ENCODE measurements around the gene SGCD. TPM values are rescaled to one million over a fixed set of nuclear protein-coding genes. Genes with fewer than 3 reads are reported as not detected.

Gene SGCD
- total and polyA plus RNA-seq, 10 donors, result 0.26 to 5.3 (median 1.3) TPM

- Histone ChIP-seq H3K27ac (no peak overlapping the region), H3K4me1 (no peaks in the 10 kb centered on the region), H3K36me3 (no peaks in the 10 kb centered on the region), H3K27me3 (replicated peaks in 1 of 7) (no peaks in the 10 kb centered on the region), H3K4me3 (no peak overlapping the region), H3K9me3 (peaks cover 0 to 23% (median 12%) of the 10 kb centered on the region in 8 donors)
- 66 to 85% (median 75%) methylated on average over 2 of the region's 2 CpGs for WGBS, 5 donors
- no peak for DNase-seq
- TF ChIP-seq POLR2AphosphoS5 (IDR thresholded peaks at IDR 0.05) (no peak), POLR2A (IDR thresholded peaks at IDR 0.05) (no peak)
- TF ChIP-seq, protein P1, sequence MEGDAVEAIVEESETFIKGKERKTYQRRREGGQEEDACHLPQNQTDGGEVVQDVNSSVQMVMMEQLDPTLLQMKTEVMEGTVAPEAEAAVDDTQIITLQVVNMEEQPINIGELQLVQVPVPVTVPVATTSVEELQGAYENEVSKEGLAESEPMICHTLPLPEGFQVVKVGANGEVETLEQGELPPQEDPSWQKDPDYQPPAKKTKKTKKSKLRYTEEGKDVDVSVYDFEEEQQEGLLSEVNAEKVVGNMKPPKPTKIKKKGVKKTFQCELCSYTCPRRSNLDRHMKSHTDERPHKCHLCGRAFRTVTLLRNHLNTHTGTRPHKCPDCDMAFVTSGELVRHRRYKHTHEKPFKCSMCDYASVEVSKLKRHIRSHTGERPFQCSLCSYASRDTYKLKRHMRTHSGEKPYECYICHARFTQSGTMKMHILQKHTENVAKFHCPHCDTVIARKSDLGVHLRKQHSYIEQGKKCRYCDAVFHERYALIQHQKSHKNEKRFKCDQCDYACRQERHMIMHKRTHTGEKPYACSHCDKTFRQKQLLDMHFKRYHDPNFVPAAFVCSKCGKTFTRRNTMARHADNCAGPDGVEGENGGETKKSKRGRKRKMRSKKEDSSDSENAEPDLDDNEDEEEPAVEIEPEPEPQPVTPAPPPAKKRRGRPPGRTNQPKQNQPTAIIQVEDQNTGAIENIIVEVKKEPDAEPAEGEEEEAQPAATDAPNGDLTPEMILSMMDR (IDR thresholded peaks at IDR 0.05 in 8 of 11, conservative IDR thresholded peaks at IDR 0.05 in 3 of 11), result no peak
- intact Hi-C loops (cut with DNase I; ENCODE audit: low total_unique reads), result no loop called here
These were observed 13.9 kb upstream of the SGCD start for GRCh38 chr5:156312897-156313694.

- Histone ChIP-seq H3K27me3 (replicated peaks in 1 of 7) (no peaks in the 10 kb centered on the region), H3K36me3 (no peaks in the 10 kb centered on the region), H3K4me1 (no peaks in the 10 kb centered on the region), H3K9me3 (peaks cover 0 to 10% (median 0%) of the 10 kb centered on the region in 8 donors), H3K4me3 (no peak overlapping the region), H3K27ac (no peak overlapping the region)
- TF ChIP-seq POLR2AphosphoS5 (IDR thresholded peaks at IDR 0.05) (no peak), POLR2A (IDR thresholded peaks at IDR 0.05) (no peak)
- TF ChIP-seq, protein P1 (IDR thresholded peaks at IDR 0.05 in 8 of 11, conservative IDR thresholded peaks at IDR 0.05 in 3 of 11), result no peak
- no peak for DNase-seq
- intact Hi-C loops (cut with DNase I; ENCODE audit: low total_unique reads), result no loop called here
- WGBS, 5 donors, result 34 to 66% (median 48%) methylated on average over 1 of the region's 1 CpG
These were observed 12.5 kb upstream of the SGCD start for GRCh38 chr5:156314416-156314815.

DNA sequence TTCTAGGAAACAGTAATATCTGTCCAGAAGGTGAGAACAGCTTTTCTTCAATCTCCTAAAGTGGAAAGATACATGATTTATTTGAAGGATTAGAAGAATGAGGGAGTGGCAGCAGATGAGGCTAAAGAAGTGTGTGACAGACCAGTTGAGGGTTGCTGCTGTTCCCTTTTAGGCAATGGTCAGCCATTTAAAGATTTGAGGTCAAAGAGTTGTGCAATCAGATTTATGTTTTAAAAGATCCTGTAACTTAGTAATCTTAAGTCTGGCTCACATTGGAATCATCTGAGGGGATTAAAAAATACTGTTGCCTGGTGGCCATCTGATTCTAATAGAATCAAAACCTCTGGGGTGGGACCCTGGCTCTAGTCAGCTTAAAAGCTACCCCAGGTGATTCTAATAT lies 4.3 kb upstream of the SGCD start:
- DNase-seq, result no peak
- no peaks in the 10 kb centered on the region for H3K4me1 ChIP-seq
- intact Hi-C loops (cut with DNase I; ENCODE audit: low total_unique reads), result no loop called here
- H3K27ac ChIP-seq, result no peak overlapping the region
- TF ChIP-seq POLR2A (IDR thresholded peaks at IDR 0.05) (no peak), POLR2AphosphoS5 (IDR thresholded peaks at IDR 0.05) (no peak)
- TF ChIP-seq, protein P1 (IDR thresholded peaks at IDR 0.05 in 8 of 11, conservative IDR thresholded peaks at IDR 0.05 in 3 of 11), result no peak
- H3K4me3 ChIP-seq, result no peak overlapping the region
- H3K36me3 ChIP-seq, result no peaks in the 10 kb centered on the region
- peaks cover 0 to 5% (median 0%) of the 10 kb centered on the region in 7 donors for H3K27me3 ChIP-seq (replicated peaks in 1 of 7)
- H3K9me3 ChIP-seq, result no peaks in the 10 kb centered on the region

DNA sequence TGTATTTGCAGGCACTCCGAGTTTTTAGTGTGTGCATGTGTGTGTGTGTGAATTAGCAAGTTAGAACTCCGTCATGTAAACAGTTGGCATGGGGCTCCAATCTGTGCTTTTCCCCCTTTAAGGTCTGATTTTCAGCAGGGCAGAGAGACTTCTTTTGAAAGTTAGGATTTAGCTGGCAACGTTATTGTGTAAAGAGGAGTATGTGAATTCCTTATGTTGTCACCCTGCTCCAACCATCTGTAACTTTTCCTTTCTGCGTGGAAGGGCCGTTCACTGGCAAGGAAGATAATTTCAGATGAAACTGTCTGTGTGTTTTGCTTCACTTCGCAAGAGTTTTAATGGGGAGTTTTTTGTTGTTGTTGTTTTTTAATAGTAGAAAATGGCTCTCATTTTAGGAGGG lies 332 bp downstream of the SGCD start:
- TF ChIP-seq POLR2AphosphoS5 (IDR thresholded peaks at IDR 0.05), result no peak
- no peak for TF ChIP-seq POLR2A (IDR thresholded peaks at IDR 0.05)
- TF ChIP-seq, protein P1 (IDR thresholded peaks at IDR 0.05 in 8 of 11, conservative IDR thresholded peaks at IDR 0.05 in 3 of 11), result no peak
- intact Hi-C loops (cut with DNase I; ENCODE audit: low total_unique reads), result no loop called here
- H3K9me3 ChIP-seq, result no peaks in the 10 kb centered on the region
- H3K36me3 ChIP-seq, result no peaks in the 10 kb centered on the region
- H3K4me1 ChIP-seq, result no peaks in the 10 kb centered on the region
- peaks cover 0 to 5% (median 0%) of the 10 kb centered on the region in 7 donors for H3K27me3 ChIP-seq (replicated peaks in 1 of 7)
- H3K27ac ChIP-seq, result peak overlapping the region in 3 of 8 donors; percentile 20 to 49 (median 45)
- H3K4me3 ChIP-seq, result peak overlapping the region in 5 of 8 donors; percentile 8 to 48 (median 14)
- WGBS, 5 donors, result 66 to 76% (median 69%) methylated on average over 6 of the region's 6 CpGs
- DNase-seq, result no peak

All from spleen (tissue), 11 donors.